ENCODE results near the gene CACNA1F.

CACNA1F gene

GRCh38 chrX:49257846-49258748, 25.0 kb upstream of the CACNA1F start:
- no peak overlapping the region for H3K4me3 ChIP-seq (ENCODE audit: low read length)
- TF ChIP-seq CTCF (conservative IDR thresholded peaks at IDR 0.05; ENCODE audit: low read length) = no peak
- DNase-seq (ENCODE audit: low read depth) = no peak

- no peak for DNase-seq (ENCODE audit: low read depth)
- no peak for TF ChIP-seq CTCF (conservative IDR thresholded peaks at IDR 0.05; ENCODE audit: low read length)
- no peak overlapping the region for H3K4me3 ChIP-seq (ENCODE audit: low read length)
These were observed 24.1 kb upstream of the CACNA1F start for GRCh38 chrX:49257074-49257790.

GRCh38 chrX:49256268-49256995, 23.3 kb upstream of the CACNA1F start:
- no peak overlapping the region for H3K4me3 ChIP-seq (ENCODE audit: low read length)
- no peak for DNase-seq (ENCODE audit: low read depth)
- TF ChIP-seq CTCF (conservative IDR thresholded peaks at IDR 0.05; ENCODE audit: low read length) = no peak

- TF ChIP-seq CTCF (conservative IDR thresholded peaks at IDR 0.05; ENCODE audit: low read length) = no peak
- H3K4me3 ChIP-seq (ENCODE audit: low read length) = no peak overlapping the region
- DNase-seq (ENCODE audit: low read depth) = no peak
These were observed 21.5 kb upstream of the CACNA1F start for GRCh38 chrX:49254639-49255038.

GRCh38 chrX:49251325-49251724, 18.2 kb upstream of the CACNA1F start:
- no peak overlapping the region for H3K4me3 ChIP-seq (ENCODE audit: low read length)
- no peak for TF ChIP-seq CTCF (conservative IDR thresholded peaks at IDR 0.05; ENCODE audit: low read length)
- no peak for DNase-seq (ENCODE audit: low read depth)

GRCh38 chrX:49250578-49250977, 17.4 kb upstream of the CACNA1F start:
- no peak for DNase-seq (ENCODE audit: low read depth)
- no peak for TF ChIP-seq CTCF (conservative IDR thresholded peaks at IDR 0.05; ENCODE audit: low read length)
- no peak overlapping the region for H3K4me3 ChIP-seq (ENCODE audit: low read length)
